ENCODE data around the gene F7.

Gene F7

DNA sequence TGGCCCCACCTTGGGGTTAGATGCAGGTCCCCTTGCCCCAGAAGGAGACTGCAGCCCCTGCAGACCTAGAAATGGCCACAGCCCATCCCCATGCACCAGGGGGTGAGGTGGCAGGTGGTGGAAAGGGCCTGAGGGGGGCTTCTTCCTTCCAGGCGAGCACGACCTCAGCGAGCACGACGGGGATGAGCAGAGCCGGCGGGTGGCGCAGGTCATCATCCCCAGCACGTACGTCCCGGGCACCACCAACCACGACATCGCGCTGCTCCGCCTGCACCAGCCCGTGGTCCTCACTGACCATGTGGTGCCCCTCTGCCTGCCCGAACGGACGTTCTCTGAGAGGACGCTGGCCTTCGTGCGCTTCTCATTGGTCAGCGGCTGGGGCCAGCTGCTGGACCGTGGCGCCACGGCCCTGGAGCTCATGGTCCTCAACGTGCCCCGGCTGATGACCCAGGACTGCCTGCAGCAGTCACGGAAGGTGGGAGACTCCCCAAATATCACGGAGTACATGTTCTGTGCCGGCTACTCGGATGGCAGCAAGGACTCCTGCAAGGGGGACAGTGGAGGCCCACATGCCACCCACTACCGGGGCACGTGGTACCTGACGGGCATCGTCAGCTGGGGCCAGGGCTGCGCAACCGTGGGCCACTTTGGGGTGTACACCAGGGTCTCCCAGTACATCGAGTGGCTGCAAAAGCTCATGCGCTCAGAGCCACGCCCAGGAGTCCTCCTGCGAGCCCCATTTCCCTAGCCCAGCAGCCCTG is 12.8 kb downstream of the F7 start:
- no peak for DNase-seq (ENCODE audit: low read depth in 2 of 2)

DNA sequence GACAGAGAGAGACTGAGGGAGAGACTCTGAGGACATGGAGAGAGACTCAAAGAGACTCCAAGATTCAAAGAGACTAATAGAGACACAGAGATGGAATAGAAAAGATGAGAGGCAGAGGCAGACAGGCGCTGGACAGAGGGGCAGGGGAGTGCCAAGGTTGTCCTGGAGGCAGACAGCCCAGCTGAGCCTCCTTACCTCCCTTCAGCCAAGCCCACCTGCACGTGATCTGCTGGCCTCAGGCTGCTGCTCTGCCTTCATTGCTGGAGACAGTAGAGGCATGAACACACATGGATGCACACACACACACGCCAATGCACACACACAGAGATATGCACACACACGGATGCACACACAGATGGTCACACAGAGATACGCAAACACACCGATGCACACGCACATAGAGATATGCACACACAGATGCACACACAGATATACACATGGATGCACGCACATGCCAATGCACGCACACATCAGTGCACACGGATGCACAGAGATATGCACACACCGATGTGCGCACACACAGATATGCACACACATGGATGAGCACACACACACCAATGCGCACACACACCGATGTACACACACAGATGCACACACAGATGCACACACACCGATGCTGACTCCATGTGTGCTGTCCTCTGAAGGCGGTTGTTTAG is 13.7 kb downstream of the F7 start:
- DNase-seq (ENCODE audit: low read depth in 2 of 2): no peak

DNA sequence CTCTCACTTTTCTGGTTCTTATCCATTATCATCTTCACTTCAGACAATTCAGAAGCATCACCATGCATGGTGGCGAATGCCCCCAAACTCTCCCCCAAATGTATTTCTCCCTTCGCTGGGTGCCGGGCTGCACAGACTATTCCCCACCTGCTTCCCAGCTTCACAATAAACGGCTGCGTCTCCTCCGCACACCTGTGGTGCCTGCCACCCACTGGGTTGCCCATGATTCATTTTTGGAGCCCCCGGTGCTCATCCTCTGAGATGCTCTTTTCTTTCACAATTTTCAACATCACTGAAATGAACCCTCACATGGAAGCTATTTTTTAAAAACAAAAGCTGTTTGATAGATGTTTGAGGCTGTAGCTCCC is 14.2 kb downstream of the F7 start:
- DNase-seq (ENCODE audit: low read depth in 2 of 2): no peak

DNA sequence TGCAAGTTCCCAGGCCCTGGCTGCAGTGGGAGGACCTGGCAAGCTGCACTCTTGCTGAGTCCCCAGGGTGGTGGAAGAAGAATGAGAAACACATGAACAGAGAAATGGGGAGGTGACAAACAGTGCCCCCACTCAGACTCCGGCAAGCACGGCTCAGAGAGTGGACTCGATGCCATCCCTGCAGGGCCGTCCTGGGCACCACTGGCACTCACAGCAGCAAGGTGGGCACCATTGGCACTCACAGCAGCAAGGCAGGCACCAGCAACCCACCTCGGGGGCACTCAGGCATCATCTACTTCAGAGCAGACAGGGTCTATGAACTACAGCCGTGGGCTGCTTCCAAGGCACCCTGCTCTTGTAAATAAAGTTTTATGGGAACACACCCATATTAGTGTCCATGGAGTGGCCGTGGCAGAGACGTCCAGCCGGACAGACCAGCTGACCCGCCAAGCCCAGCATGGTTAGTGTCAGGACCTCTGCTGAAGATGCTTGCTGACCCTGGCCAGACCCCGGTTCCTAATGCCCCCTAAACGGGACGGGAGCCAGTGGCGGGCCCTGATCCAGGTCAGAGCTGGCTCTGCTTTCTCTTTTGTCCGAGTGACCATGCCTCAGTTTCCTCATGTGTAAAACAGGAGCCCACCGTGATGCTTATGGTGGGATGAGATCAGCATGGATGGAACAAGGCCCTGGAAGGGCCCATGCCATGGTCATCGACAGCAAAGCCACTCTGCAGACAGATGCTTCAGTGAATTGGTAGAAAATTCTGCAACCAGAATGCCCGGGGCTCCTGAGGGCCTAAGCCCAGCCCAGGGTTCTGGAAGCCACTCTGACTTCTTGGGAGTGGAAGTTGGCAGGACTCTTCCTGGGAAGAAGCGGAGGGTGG is 14.9 kb downstream of the F7 start:
- no peak for DNase-seq (ENCODE audit: low read depth in 2 of 2)

DNA sequence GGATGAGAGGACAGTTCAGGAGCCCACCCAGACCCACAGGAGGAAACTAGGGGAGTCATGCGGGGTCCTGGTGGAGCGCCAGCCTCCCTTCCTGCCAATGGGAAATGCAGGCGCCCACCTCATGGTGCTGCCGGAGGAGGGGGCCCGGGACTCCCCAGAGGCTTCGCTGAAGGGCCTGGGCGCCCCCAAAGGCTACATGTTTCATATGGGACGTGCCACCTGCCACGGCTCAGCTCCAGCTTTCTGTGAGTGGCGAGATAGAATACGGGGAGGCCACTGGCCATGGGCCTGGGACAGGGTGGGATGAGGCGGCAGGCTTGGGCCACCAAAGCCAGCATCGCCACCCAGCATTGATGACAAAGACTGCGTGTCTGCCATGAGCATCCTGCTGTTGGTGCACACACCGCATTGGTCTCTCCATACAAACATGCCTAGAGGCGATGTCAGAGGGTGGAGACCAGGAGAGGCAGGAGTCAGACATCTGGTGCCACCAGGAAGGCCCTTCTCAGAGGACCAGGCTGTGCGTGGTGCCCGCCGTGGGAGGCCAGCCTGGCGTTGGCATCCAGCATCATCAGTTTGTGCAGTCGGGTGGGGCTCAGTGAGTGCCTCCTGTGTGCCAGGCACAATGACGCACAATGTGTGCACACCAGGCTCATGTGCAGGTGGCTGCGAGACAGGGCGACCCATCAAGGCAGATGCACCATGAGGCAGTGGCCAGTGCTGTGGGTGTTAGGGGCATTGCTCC is 15.8 kb downstream of the F7 start:
- DNase-seq (ENCODE audit: low read depth in 2 of 2): no peak

DNA sequence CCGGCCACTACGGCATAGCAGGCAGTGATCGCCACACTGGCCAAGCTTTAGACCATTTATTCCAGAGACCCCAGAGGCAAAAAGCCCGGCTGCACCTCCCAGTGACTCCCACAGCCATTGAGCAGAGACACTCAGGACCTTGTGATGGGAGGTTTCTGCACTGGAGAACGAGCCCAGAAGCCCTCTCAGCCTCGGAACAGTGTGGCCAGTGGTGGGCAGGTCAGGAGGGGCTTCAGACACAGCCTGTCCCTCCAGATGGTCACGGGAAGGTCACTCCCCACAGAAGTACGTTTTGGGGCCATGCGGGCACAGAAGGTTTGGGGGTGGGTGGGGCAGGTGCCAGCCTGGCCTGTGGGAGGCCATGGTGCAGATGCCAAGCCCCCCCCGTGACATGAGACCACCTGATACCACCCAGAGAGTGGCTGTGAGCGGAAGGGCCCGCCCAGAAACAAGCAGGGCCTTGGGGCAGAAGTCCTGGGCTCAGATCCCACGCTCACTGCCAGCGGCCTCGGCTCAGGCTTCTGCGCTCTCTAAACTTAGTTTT is 16.4 kb downstream of the F7 start:
- no peak for DNase-seq (ENCODE audit: low read depth in 2 of 2)

DNA sequence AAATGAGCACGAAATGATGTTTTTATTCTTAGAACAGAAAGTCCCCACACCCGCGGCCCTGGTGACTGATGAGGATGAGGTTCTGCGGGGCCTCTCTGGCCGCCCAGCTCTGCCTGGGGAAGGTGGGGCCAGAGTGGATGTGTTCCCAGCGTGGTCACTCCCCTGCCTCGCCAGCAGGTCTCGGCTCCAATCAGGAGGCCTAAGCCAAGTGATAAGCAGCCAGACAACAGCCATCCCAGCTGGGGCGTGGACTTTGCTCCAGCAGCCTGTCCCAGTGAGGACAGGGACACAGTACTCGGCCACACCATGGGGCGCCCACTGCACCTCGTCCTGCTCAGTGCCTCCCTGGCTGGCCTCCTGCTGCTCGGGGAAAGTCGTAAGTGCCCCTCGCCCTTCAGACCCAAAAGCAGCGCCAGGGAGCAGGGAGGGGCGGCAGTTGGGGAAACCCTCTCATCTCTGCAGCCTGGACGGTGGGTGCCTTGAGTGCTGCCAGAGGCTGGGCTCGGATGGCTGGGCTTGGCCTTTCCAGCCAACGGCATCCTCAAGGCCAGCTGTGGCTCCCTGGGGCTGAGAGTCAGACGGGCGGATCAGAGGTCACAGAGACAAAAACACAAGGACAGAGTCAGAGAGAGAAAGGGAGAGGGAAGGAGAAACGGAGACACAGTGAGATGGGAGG is 17.1 kb downstream of the F7 start, which contains the start of gene F10:
Gene F10 (plus strand): TSS at position 250 of the 676 bp plus-strand sequence. CDS start 57 bp downstream, at position 307.
- no peak for DNase-seq (ENCODE audit: low read depth in 2 of 2)

DNA sequence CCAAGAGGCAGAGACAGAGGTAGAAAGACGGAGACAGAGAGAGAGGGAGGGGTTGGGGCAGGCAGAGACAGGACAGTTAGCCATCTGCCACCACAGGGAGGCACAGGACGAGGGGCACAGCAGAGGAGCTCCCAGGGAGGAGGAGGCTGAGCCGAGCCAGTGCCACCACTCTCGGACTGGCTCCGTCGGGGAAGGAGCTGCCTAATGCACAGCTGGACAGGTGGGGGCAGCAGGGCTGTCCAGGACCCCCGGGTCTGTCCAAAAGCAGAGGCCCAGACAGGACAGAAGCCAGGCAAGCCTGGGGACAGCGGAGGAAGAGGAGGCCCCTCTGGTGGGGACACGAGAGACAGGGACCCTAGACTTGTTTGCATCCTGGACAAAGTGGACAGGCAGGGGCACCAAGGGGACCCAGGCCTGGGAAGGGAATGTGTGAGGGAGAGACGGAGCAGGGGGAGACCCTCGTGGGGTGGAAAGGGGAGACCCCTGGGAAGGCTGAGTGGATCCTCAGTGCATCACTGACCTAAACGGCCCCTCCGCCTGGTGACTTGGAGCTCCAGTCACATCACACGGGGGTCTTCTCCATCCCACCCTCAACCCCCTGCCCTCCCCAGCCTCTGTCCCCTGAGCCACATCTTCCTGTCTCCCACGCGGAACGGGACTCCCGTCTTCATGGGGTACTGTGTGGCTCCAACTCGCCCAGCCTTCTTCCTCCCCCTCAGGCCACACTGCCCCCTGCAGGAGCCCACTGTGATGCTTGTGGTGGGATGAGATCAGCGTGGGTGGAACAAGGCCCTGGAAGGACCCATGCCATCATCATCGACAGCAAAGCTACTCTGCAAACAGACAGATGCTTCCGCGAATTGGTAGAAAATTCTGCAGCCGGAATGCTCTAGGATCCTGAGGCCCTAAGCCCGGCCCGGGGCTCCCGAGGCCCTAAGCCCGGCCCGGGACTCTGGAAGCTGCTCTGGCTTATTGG is 17.9 kb downstream of the F7 start:
- no peak for DNase-seq (ENCODE audit: low read depth in 2 of 2)

DNA sequence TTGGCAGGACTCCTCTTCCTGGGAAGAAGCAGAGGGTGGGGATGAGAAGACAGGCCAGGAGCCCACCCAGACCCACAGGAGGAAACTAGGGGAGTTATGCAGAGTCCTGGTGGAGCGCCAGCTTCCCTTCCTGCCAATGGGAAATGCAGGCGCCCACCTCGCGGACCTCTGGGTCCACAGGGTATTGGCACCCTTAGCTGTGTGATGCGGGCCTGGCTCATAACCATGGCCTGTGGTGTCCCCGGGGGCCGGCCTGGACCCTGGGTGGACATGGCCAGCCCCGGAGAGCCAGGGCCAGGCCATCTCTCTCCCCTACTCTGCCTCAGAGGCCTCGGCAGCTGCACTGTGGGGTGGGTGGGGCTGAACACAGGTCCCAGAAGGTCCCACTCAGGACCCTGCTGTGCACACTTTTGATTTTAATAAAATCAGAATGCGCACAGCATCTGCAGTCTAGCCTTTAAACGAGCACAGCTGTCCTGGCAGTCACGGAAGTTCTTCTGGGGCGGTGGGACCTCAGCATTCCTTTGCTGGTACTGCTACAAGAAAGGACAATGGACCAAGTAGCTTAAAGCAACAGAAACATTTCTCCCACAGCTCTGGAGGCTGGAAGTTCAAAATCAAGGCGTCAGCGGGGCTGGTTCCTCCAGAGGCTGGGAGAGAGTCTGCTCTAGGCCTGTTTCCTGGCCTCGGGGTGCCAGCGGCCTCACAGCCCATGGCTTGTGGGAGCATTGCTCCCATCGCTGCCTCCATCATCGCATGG is 18.8 kb downstream of the F7 start:
- no peak for DNase-seq (ENCODE audit: low read depth in 2 of 2)

DNA sequence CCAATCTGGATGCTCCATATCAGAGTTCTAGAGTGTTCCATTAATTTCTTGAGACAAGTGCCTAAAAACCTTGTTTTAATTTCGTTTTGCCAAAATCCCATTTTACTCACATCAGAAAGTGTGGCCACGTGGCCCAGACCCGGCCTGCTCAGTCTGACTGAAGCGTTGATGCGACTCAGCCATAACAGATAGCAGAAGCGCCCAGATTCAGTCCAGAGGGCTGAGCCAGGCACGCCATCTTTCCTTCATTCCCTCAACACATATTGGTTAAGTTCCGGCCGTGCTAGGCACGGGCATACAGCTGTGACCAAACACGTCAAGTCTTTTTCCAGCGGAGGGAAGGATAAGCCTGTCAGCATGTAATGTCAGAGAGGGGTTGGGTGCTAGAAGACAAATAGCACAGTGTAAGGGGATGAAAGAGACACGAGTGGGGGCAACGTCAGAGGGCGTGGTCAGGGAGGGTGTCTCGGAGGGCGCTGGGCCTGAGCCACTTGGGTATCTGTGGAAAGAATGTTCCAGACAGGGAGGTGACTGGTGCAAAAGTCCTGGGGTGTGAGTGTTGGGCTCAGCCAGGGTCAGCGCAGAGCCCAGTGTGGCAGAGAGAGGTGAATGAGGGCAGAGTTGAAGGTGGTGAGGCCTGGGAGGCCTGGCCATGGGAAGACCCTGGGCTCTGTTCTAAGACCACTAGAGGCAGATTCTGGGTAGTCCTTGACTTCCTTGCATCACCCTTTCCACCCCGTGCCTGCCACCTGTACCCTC is 20.1 kb downstream of the F7 start:
- no peak for DNase-seq (ENCODE audit: low read depth in 2 of 2)

DNA sequence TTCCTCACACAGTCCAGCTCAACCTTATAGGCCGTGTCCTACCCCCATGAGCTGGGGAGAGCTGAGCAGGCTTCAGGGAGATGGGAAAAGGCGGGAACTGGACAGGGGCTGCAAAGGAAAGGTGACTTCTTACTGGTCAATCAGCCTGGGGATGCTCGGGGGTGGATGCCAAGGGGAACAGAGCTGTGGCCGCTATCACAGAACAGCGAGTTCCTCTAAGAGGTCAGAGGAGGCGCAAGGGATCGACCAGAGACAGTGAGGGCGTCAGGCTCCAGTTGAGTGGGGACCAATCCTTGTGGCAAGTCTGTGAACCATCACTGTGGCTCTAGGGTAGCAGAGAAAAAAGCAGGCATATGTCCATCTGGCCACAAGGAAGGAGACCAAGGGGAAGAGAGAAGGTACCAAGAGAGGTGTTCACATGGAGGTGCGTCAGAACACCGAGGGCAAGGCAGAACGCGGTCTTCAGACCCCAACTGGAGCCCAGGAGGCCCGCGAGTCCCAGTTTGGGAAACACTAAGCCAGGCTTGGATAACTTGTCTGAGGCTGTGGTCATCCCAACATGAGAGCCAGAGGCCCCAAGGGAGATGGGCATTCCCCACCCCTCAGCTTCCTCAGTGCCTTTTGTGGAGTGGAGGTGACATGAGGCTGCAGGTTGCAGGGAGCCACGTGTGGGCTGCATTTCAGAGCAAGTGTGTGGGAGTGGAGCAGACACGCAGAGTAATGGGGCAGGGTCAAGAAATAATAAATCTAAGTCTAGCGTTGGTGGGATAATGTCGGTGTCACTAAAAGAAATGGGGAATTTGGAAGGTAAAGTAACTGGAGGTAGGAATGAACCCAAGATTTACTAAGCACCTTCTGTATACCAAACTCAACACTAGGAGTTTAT is 20.9 kb downstream of the F7 start:
- DNase-seq (ENCODE audit: low read depth in 2 of 2): no peak

DNA sequence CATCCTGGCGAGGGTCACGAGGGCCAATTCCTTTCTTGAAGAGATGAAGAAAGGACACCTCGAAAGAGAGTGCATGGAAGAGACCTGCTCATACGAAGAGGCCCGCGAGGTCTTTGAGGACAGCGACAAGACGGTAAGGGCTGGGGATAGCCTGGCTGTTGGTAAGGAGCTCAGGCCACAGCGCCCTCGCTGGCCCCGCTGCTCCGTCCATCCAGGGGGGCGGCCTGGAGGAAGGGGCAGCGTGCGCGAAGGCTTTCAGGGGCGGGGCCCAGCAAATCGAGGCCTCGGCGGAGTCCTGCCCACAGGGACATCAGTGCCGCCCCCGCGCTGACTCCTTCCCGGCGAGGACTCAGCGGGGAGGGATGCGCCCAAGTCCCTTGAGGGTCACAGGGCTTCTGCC is 23.9 kb downstream of the F7 start:
- DNase-seq (ENCODE audit: low read depth in 2 of 2): no peak

DNA sequence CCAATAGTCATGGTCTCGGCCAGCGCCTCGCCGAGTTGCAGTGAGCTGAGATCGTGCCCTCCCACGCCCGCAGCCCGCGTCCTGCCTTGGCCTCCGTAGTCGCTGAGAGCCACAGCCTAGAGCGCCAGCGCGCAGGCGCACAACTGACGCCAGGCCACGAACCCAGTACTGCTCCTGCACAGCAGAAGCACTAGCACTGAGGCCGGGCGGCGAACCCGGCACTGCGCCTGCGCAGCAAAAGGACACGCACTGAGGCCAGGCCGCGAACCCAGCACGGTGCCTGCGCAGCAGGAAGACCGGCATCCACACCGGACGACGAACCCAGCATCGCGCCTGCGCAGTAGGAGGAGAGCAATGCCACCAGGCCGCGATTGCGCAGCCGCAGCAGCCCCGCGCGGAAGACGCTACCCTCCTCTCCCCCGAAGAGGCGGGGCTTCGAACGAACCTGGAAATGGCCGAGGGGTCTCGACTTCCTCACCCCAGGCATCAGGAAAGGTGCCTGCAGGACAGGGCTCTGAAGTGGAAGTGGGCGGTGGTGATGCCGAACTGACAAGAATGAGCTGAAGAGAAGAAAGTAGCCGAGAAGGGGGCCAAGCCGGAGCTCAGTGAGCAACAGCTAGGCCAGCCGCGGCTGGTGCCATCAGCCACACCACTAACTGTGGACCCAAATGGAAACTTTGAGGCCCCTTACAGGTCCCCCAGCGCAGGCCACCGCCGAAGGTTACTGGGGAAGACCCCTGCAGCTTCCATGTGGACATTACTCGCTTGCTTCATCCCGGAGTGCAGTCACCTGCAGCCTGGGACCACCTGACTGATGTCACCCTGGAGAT is 24.5 kb downstream of the F7 start:
- peak in 1 of 2 experiments; percentile 31 for DNase-seq (ENCODE audit: low read depth in 2 of 2)

DNA sequence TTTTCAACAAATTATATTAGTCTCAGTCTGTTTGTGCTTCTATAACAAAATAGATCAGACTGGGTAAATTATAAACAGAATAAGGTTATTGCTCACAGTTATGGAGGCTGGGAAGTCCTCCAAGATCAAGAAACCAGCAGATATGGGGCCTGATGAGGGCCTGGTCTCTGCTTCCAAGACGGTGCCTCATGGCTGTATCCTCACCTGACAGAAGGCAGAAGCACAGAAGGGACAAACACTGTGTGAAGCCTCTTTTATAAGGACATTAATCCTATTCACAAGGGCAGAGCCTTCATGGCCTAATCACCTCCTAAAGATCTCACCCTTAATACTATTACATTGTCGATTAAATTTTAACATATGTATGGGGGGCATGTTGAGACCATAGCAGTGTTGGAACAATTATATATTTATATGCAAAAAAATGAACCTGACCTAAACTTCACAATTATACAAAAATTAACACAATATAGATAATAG is 29.7 kb downstream of the F7 start:
- no peak for DNase-seq (ENCODE audit: low read depth in 2 of 2)

DNA sequence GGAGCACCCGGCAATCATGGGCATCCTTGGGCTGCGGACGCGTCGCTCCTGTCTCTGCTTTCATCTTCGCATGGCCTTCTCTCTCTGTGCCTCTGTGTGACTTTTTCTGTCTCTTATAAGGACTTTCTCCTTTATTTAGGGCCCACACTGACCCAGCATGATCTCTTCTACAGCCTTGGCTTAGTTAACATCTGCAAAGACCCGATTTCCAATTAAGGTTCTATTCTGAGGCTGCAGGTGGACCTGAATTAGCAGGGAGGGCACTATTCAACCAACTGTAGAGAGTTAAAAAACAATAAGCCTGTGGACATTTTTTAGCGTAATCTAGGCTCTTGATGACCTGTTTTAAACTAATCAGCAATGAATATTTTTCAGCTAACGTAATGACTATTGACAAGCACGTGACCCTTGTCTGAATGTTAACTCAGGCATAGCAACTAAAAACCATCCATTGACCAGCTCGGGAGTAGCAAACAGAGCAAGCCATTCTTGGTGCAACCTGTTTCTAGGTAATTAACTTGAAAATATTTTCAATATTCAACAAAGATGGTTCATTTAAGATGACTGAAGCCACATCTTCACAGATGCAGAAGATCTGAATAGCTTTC is 32.2 kb downstream of the F7 start:
- DNase-seq (ENCODE audit: low read depth in 2 of 2): no peak

Data from stimulated activated CD4-positive, alpha-beta T cell treated with anti-CD3 and anti-CD28 coated beads, Interleukin-12 subunit alpha, Interleukin-12 subunit beta, amount 100 ng/mL, for 24 hours (primary cell).